ENCODE measurements around the gene PGLYRP2.

Gene PGLYRP2

DNA sequence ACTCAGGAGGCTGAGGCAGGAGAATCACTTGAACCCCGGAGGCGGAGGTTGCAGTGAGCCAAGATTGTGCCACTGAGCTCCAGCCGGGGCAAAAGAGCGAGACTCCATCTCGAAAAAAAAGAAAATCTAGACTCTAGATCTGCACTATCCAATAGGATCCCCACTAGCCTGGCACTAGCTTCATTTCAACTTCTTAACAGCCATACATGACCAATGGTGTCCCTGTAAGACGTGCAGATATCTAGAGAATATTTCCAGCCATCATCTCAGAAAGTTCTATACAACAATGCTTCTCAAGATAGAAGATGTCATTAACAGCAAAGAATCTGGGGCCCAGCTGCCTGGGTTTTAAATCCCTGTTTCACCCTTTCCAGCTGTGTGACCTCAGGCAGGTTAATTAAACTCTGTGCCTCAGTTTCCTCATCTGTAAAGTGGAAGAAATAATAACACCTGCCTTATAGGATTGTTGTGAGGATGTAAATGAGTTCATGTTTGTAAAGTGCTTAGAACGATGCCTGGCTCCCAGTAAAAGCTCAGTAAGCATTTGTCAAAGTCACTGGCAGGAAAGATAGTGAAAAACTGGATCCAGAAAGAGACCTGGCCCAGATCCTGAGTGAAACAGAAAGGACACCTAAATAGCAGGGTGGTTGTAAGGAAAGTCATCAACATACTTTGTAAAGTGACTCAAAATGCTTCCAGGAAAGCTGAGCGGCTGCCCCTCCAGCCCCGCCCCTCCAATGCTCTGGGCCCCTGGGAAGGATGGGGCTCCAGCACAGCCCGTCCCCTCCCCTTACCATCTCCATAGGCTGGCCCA, 43.1 kb downstream of the PGLYRP2 start:
- Histone ChIP-seq H3K27me3 (ENCODE audit: insufficient read depth, low read length) (no peaks in the 10 kb centered on the region), H3K4me3 (ENCODE audit: low read depth, low read length) (no peak overlapping the region), H3K14ac (ENCODE audit: low read length) (no peak overlapping the region), H4K8ac (ENCODE audit: low read depth, low read length) (no peak overlapping the region), H2AK5ac (ENCODE audit: low read length) (no peak overlapping the region), H4K12ac (ENCODE audit: low read depth, low read length) (no peak overlapping the region), H3K27ac (ENCODE audit: low read depth, low read length) (no peak overlapping the region), H3K4me1 (ENCODE audit: control insufficient read depth in 1 of 2, insufficient read depth in 2 of 2, low read length in 2 of 2) (peaks cover 10% of the 10 kb centered on the region in 2 experiments), H3K79me1 (ENCODE audit: low read length) (peaks cover 9% of the 10 kb centered on the region), H4K91ac (ENCODE audit: low read depth, low read length) (no peak overlapping the region), H3K36me3 (ENCODE audit: control insufficient read depth in 1 of 2, insufficient read depth in 2 of 2, low read length in 2 of 2) (no peaks in the 10 kb centered on the region), H2BK120ac (ENCODE audit: insufficient read depth, low read length, poor library complexity) (no peak overlapping the region), H3K79me2 (ENCODE audit: control insufficient read depth, insufficient read depth, low read length, poor library complexity) (peaks cover 12% of the 10 kb centered on the region), H3K4me2 (ENCODE audit: low read length) (no peak overlapping the region), H3K9ac (ENCODE audit: low read length) (no peak overlapping the region), H2BK12ac (ENCODE audit: low read length) (no peak overlapping the region), H3K4ac (ENCODE audit: low read depth, low read length) (no peak overlapping the region), H3K23ac (ENCODE audit: low read length) (no peak overlapping the region), H3K18ac (ENCODE audit: low read length) (no peak overlapping the region), H2AFZ (ENCODE audit: insufficient read depth, low read length, poor library complexity) (no peak overlapping the region), H2BK5ac (ENCODE audit: low read depth, low read length, poor library complexity) (no peak overlapping the region), H3K9me3 (ENCODE audit: insufficient read depth, low read depth, low read length) (peaks cover 2% of the 10 kb centered on the region)
- DNase-seq, result no peak
- no CpG with 5 or more reads among the region's 10 CpGs for WGBS (ENCODE audit: extremely low coverage, insufficient coverage, insufficient read length)

DNA sequence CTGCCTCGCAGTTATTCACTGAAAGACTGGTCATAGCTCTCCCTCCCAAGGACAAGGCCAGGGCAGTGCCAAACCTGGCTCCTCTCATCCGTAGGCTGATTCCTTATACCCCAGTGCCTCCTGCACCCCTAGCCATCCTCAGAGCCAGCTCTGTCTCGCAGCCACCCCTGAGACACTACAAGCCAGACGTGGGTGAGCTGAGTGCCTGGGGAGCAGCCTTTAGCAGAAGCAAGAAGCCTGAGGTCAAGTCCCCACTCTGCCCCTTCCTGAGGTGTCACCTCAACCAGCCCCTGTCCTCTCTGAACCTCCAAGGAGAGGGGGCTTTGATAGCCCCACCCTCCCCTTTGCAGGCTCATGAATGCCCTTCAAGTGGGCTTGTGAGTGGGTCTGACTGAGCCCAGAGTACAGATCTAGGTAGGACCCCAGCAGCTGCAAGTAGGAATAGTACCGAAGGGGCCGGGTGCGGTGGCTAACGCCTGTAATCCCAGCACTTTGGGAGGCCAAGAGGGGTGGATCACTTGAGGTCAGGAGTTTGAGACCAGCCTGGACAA, 45.7 kb downstream of the PGLYRP2 start:
- no peak overlapping the region for H3K4ac ChIP-seq (ENCODE audit: low read depth, low read length)
- H3K79me1 ChIP-seq (ENCODE audit: low read length), result peaks cover 9% of the 10 kb centered on the region
- no peak overlapping the region for H2BK120ac ChIP-seq (ENCODE audit: insufficient read depth, low read length, poor library complexity)
- peak overlapping the region; percentile 70 for H4K12ac ChIP-seq (ENCODE audit: low read depth, low read length)
- H3K18ac ChIP-seq (ENCODE audit: low read length), result no peak overlapping the region
- peak overlapping the region; percentile 11 for H2BK12ac ChIP-seq (ENCODE audit: low read length)
- peak overlapping the region; percentile 20 for H3K14ac ChIP-seq (ENCODE audit: low read length)
- H3K27me3 ChIP-seq (ENCODE audit: insufficient read depth, low read length), result no peaks in the 10 kb centered on the region
- peaks cover 2% of the 10 kb centered on the region for H3K9me3 ChIP-seq (ENCODE audit: insufficient read depth, low read depth, low read length)
- peak overlapping the region; percentile 2 for H4K91ac ChIP-seq (ENCODE audit: low read depth, low read length)
- H2AFZ ChIP-seq (ENCODE audit: insufficient read depth, low read length, poor library complexity), result peak overlapping the region; percentile 94
- H2BK5ac ChIP-seq (ENCODE audit: low read depth, low read length, poor library complexity), result no peak overlapping the region
- H3K9ac ChIP-seq (ENCODE audit: low read length), result peak overlapping the region; percentile 11
- peak overlapping the region; percentile 83 for H4K8ac ChIP-seq (ENCODE audit: low read depth, low read length)
- H3K79me2 ChIP-seq (ENCODE audit: control insufficient read depth, insufficient read depth, low read length, poor library complexity), result peaks cover 19% of the 10 kb centered on the region
- no CpG with 5 or more reads among the region's 8 CpGs for WGBS (ENCODE audit: extremely low coverage, insufficient coverage, insufficient read length)
- no peak overlapping the region for H2AK5ac ChIP-seq (ENCODE audit: low read length)
- H3K23ac ChIP-seq (ENCODE audit: low read length), result no peak overlapping the region
- H3K4me1 ChIP-seq (ENCODE audit: control insufficient read depth in 1 of 2, insufficient read depth in 2 of 2, low read length in 2 of 2), result peaks cover 12 to 14% of the 10 kb centered on the region in 2 experiments
- no peak for DNase-seq
- peaks cover 7 to 18% of the 10 kb centered on the region in 2 experiments for H3K36me3 ChIP-seq (ENCODE audit: control insufficient read depth in 1 of 2, insufficient read depth in 2 of 2, low read length in 2 of 2)
- H3K4me3 ChIP-seq (ENCODE audit: low read depth, low read length), result no peak overlapping the region
- no peak overlapping the region for H3K27ac ChIP-seq (ENCODE audit: low read depth, low read length)
- H3K4me2 ChIP-seq (ENCODE audit: low read length), result peak overlapping the region; percentile 85

DNA sequence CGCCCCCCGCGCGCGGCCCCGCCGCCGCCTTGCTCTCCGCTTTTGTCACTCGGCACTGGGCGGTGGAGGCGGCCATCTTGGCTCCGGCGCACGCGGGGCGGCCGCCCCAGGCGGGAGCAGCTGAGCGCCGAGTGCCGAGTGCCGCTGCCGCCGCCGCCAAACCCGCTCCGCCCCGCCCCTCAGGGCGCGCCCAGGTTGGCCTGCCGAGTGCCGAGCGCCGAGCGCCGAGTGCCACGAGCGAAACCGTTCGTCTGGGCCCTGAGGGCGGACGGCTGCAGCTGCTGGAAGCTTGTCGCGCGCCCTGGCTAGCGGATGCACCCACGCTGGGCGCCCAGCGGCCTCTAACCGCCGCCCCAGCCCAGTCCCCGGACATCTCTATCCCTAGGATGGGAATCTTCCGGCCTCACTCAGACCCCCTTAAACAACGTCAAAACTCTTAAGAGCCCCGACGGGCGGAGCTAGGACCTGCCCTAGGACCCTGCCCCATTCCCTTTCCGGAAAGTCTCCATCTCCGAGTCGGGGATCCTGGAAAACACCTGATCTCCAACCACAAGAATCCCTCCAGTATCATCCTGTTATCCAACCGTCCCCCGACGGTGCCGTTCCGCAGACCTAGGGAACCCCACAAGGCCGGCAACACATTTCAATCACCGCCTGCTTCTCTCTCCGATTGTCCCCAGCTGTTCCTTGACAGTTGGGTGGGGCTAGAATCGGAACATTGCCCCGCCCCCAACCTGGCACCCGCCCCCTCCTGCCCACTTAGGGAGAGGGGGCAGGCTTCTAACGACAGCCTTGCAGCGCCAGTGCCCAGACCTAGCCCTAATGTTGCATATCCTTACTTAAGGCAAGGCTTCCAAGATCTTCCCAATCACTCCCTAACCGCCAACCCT, 46.4 kb downstream of the PGLYRP2 start:
- H3K36me3 ChIP-seq (ENCODE audit: control insufficient read depth in 1 of 2, insufficient read depth in 2 of 2, low read length in 2 of 2), result peaks cover 13 to 24% of the 10 kb centered on the region in 2 experiments
- H3K79me1 ChIP-seq (ENCODE audit: low read length), result peaks cover 9% of the 10 kb centered on the region
- no CpG with 5 or more reads among the region's 75 CpGs for WGBS (ENCODE audit: extremely low coverage, insufficient coverage, insufficient read length)
- peak overlapping the region; percentile 11 for H2BK12ac ChIP-seq (ENCODE audit: low read length)
- no peak overlapping the region for H2AK5ac ChIP-seq (ENCODE audit: low read length)
- peaks cover 19% of the 10 kb centered on the region for H3K79me2 ChIP-seq (ENCODE audit: control insufficient read depth, insufficient read depth, low read length, poor library complexity)
- peak overlapping the region; percentile 28 for H3K9ac ChIP-seq (ENCODE audit: low read length)
- H4K12ac ChIP-seq (ENCODE audit: low read depth, low read length), result peak overlapping the region; percentile 97
- peak; percentile 92 to 97 for DNase-seq
- H3K4ac ChIP-seq (ENCODE audit: low read depth, low read length), result peak overlapping the region; percentile 78
- peaks cover 12 to 14% of the 10 kb centered on the region in 2 experiments for H3K4me1 ChIP-seq (ENCODE audit: control insufficient read depth in 1 of 2, insufficient read depth in 2 of 2, low read length in 2 of 2)
- H3K4me3 ChIP-seq (ENCODE audit: low read depth, low read length), result peak overlapping the region; percentile 82
- H3K18ac ChIP-seq (ENCODE audit: low read length), result peak overlapping the region; percentile 76
- peak overlapping the region; percentile 40 for H3K27ac ChIP-seq (ENCODE audit: low read depth, low read length)
- H3K27me3 ChIP-seq (ENCODE audit: insufficient read depth, low read length), result no peaks in the 10 kb centered on the region
- peak overlapping the region; percentile 25 for H2BK120ac ChIP-seq (ENCODE audit: insufficient read depth, low read length, poor library complexity)
- H2BK5ac ChIP-seq (ENCODE audit: low read depth, low read length, poor library complexity), result no peak overlapping the region
- peak overlapping the region; percentile 94 for H2AFZ ChIP-seq (ENCODE audit: insufficient read depth, low read length, poor library complexity)
- H3K9me3 ChIP-seq (ENCODE audit: insufficient read depth, low read depth, low read length), result peaks cover 2% of the 10 kb centered on the region
- peak overlapping the region; percentile 92 for H4K8ac ChIP-seq (ENCODE audit: low read depth, low read length)
- H3K23ac ChIP-seq (ENCODE audit: low read length), result no peak overlapping the region
- peak overlapping the region; percentile 85 for H3K4me2 ChIP-seq (ENCODE audit: low read length)
- H4K91ac ChIP-seq (ENCODE audit: low read depth, low read length), result peak overlapping the region; percentile 67
- H3K14ac ChIP-seq (ENCODE audit: low read length), result peak overlapping the region; percentile 87

DNA sequence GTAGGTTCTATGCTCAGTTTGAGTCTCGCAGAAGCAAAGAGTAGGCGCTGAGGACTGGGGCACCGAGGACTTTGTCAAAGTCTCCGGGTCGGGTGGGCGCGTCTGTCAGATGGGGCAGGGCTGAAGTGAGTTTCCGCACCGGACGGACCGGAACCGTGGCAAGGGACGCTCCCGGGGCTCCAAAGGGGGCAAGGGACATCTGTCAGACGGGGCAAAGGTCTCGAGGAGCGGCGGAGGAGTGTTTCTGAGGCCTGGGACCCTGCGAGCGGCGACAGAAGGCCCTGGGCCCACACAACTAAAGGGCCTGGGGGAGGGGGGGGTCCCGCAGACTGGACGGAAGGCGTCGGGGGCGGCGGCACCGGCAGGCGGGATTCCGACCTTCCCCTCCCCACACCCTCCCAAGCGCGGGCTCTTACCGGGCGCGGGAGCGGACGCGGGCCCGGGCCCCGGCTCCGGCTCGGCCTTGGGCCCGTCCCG, 47.2 kb downstream of the PGLYRP2 start:
- Histone ChIP-seq H4K91ac (ENCODE audit: low read depth, low read length) (peak overlapping the region; percentile 87), H2BK5ac (ENCODE audit: low read depth, low read length, poor library complexity) (no peak overlapping the region), H3K4me1 (ENCODE audit: control insufficient read depth in 1 of 2, insufficient read depth in 2 of 2, low read length in 2 of 2) (peaks cover 12 to 14% of the 10 kb centered on the region in 2 experiments), H2AK5ac (ENCODE audit: low read length) (peak overlapping the region; percentile 89), H3K23ac (ENCODE audit: low read length) (no peak overlapping the region), H2BK12ac (ENCODE audit: low read length) (no peak overlapping the region), H3K14ac (ENCODE audit: low read length) (peak overlapping the region; percentile 92), H3K4me3 (ENCODE audit: low read depth, low read length) (peak overlapping the region; percentile 82), H3K79me2 (ENCODE audit: control insufficient read depth, insufficient read depth, low read length, poor library complexity) (peaks cover 19% of the 10 kb centered on the region), H3K4ac (ENCODE audit: low read depth, low read length) (peak overlapping the region; percentile 95), H3K79me1 (ENCODE audit: low read length) (peaks cover 9% of the 10 kb centered on the region), H2AFZ (ENCODE audit: insufficient read depth, low read length, poor library complexity) (peak overlapping the region; percentile 82), H3K18ac (ENCODE audit: low read length) (peak overlapping the region; percentile 85), H3K9me3 (ENCODE audit: insufficient read depth, low read depth, low read length) (peaks cover under 1% of the 10 kb centered on the region), H3K36me3 (ENCODE audit: control insufficient read depth in 1 of 2, insufficient read depth in 2 of 2, low read length in 2 of 2) (peaks cover 22 to 33% of the 10 kb centered on the region in 2 experiments), H2BK120ac (ENCODE audit: insufficient read depth, low read length, poor library complexity) (peak overlapping the region; percentile 65), H3K4me2 (ENCODE audit: low read length) (peak overlapping the region; percentile 79), H3K27ac (ENCODE audit: low read depth, low read length) (no peak overlapping the region), H4K12ac (ENCODE audit: low read depth, low read length) (peak overlapping the region; percentile 82), H3K9ac (ENCODE audit: low read length) (peak overlapping the region; percentile 88), H4K8ac (ENCODE audit: low read depth, low read length) (peak overlapping the region; percentile 93), H3K27me3 (ENCODE audit: insufficient read depth, low read length) (no peaks in the 10 kb centered on the region)
- no CpG with 5 or more reads among the region's 44 CpGs for WGBS (ENCODE audit: extremely low coverage, insufficient coverage, insufficient read length)
- DNase-seq, result no peak

Data from trophoblast cell (in vitro differentiated cells and primary cell).